ENCODE data around the gene LSG1. TPM values are rescaled to one million over a fixed set of nuclear protein-coding genes. Genes with fewer than 3 reads are reported as not detected.

Gene LSG1
- total and polyA plus RNA-seq, 9 of the 15 experiments (the other 6 are each of a cell fraction or from before 2014, with no cell fraction given): 14.9 to 73.7 (median 46.7) TPM

DNA sequence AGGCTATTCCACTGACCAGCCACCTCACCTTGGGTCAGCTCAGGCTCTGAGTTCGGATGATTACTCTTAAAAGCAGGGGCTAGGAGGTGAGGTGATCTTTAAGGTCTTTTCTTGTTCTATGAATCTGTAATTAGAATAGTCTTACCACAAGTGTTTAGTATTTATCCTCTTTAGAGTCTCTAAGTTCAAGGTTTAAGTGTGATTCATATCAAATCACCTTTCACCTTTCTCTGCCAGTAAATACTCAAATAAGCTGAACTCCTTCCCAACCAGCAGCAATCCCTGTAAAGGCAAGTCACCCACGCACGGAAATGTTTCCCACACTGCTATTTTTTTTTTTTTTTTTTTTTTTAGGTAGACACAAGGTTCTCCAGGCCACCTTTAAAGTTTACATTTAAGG is 24.2 kb downstream of the LSG1 start:
- H3K79me2 ChIP-seq (ENCODE audit: control insufficient read depth, insufficient read depth, low read length): no peaks in the 10 kb centered on the region
- H4K20me1 ChIP-seq (replicated peaks; ENCODE audit: control insufficient read depth, insufficient read depth, low read length): no peaks in the 10 kb centered on the region
- FAIRE-seq: no peak
- no peak overlapping the region for H3K27ac ChIP-seq (ENCODE audit: extremely low read depth, low read depth, low read length)
- POLR2A ChIA-PET: interaction anchor here (0.8 kb wide), 1 partner anchor 11 kb away, joined by 3 read pairs; no protein-coding TSS in a partner anchor
- TF ChIP-seq, protein P1, sequence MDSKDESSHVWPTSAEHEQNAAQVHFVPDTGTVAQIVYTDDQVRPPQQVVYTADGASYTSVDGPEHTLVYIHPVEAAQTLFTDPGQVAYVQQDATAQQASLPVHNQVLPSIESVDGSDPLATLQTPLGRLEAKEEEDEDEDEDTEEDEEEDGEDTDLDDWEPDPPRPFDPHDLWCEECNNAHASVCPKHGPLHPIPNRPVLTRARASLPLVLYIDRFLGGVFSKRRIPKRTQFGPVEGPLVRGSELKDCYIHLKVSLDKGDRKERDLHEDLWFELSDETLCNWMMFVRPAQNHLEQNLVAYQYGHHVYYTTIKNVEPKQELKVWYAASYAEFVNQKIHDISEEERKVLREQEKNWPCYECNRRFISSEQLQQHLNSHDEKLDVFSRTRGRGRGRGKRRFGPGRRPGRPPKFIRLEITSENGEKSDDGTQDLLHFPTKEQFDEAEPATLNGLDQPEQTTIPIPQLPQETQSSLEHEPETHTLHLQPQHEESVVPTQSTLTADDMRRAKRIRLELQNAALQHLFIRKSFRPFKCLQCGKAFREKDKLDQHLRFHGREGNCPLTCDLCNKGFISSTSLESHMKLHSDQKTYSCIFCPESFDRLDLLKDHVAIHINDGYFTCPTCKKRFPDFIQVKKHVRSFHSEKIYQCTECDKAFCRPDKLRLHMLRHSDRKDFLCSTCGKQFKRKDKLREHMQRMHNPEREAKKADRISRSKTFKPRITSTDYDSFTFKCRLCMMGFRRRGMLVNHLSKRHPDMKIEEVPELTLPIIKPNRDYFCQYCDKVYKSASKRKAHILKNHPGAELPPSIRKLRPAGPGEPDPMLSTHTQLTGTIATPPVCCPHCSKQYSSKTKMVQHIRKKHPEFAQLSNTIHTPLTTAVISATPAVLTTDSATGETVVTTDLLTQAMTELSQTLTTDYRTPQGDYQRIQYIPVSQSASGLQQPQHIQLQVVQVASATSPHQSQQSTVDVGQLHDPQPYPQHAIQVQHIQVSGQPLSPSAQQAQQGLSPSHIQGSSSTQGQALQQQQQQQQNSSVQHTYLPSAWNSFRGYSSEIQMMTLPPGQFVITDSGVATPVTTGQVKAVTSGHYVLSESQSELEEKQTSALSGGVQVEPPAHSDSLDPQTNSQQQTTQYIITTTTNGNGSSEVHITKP (IDR thresholded peaks at IDR 0.05; ENCODE audit: partially characterized antibody): no peak
- TF ChIP-seq ZNF316 (IDR thresholded peaks at IDR 0.05) (no peak), HOXB6 (CRISPR knock-in tag; IDR thresholded peaks at IDR 0.05; ENCODE audit: borderline replicate concordance) (no peak), HIVEP1 (CRISPR knock-in tag; IDR thresholded peaks at IDR 0.05) (no peak), NCOR1 (IDR thresholded peaks at IDR 0.05) (no peak), NEUROD1 (IDR thresholded peaks at IDR 0.05; ENCODE audit: borderline replicate concordance, low read depth, low read length, partially characterized antibody) (no peak), ZNF561 (CRISPR knock-in tag; conservative IDR thresholded peaks at IDR 0.05) (no peak), ZNF253 (CRISPR knock-in tag; conservative IDR thresholded peaks at IDR 0.05) (no peak), KLF10 (CRISPR knock-in tag; IDR thresholded peaks at IDR 0.05) (no peak)
- TF ChIP-seq, protein P2, sequence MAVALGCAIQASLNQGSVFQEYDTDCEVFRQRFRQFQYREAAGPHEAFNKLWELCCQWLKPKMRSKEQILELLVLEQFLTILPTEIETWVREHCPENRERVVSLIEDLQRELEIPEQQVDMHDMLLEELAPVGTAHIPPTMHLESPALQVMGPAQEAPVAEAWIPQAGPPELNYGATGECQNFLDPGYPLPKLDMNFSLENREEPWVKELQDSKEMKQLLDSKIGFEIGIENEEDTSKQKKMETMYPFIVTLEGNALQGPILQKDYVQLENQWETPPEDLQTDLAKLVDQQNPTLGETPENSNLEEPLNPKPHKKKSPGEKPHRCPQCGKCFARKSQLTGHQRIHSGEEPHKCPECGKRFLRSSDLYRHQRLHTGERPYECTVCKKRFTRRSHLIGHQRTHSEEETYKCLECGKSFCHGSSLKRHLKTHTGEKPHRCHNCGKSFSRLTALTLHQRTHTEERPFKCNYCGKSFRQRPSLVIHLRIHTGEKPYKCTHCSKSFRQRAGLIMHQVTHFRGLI (CRISPR knock-in tag; IDR thresholded peaks at IDR 0.05): no peak
- TF ChIP-seq, protein P3, sequence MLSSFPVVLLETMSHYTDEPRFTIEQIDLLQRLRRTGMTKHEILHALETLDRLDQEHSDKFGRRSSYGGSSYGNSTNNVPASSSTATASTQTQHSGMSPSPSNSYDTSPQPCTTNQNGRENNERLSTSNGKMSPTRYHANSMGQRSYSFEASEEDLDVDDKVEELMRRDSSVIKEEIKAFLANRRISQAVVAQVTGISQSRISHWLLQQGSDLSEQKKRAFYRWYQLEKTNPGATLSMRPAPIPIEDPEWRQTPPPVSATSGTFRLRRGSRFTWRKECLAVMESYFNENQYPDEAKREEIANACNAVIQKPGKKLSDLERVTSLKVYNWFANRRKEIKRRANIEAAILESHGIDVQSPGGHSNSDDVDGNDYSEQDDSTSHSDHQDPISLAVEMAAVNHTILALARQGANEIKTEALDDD (IDR thresholded peaks at IDR 0.05): no peak
- TF ChIP-seq, protein P4, sequence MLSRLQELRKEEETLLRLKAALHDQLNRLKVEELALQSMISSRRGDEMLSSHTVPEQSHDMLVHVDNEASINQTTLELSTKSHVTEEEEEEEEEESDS (CRISPR knock-in tag; IDR thresholded peaks at IDR 0.05): no peak
- DNase-seq (ENCODE audit: extremely low read depth in 1 of 4, low spot score in 3 of 4): no peak
- no peaks in the 10 kb centered on the region for H3K9me1 ChIP-seq (ENCODE audit: control insufficient read depth, insufficient read depth, low read length)
- CTCF ChIA-PET (ENCODE audit: low intra/inter-chr PET ratio): no interaction called here
- H3K4me2 ChIP-seq (ENCODE audit: insufficient read depth, low read length): no peak overlapping the region
- ATAC-seq: no peak
- H3K9me3 ChIP-seq (replicated peaks; ENCODE audit: control insufficient read depth, insufficient read depth, low read depth, low read length): no peaks in the 10 kb centered on the region
- H3K36me3 ChIP-seq (ENCODE audit: control insufficient read depth, insufficient read depth, low read length): peaks cover 89% of the 10 kb centered on the region
- in situ Hi-C loops (cut with MboI) (no loop called here), intact Hi-C loops (cut with micrococcal nuclease) (no loop called here)
- no peak overlapping the region for H2AFZ ChIP-seq (ENCODE audit: low read depth, low read length)
- no peaks in the 10 kb centered on the region for H3K27me3 ChIP-seq (ENCODE audit: control insufficient read depth in 2 of 2, insufficient read depth in 2 of 2, low read length in 2 of 2)
- H3K9ac ChIP-seq (ENCODE audit: insufficient read depth in 1 of 2, low read depth in 2 of 2, low read length in 2 of 2): no peak overlapping the region
- 94% methylated on average over 3 of the region's 3 CpGs for WGBS (ENCODE audit: insufficient coverage, low coverage, missing lambda C conversion rate)
- no peaks in the 10 kb centered on the region for H3K4me1 ChIP-seq (replicated peaks in 1 of 2; ENCODE audit: control insufficient read depth in 2 of 2, insufficient read depth in 2 of 2, low read length in 2 of 2)
- BruUV-seq (replicated peaks): no TSS peak
- no peak overlapping the region for H3K4me3 ChIP-seq

All from K562 (cell line).